Pancreas (tissue), 10 donors: ENCODE results near the gene ULK3. TPM values are rescaled to one million over a fixed set of nuclear protein-coding genes. Genes with fewer than 3 reads are reported as not detected.
A peak's percentile ranks its signal among the peaks of the same experiment; 100 is the strongest.

Experiments used
- ATAC-seq, 4 donors: fragments of 200-7000 bp; cut with Tn5 transposase; one replicate each; pipeline versions ENCODE4 v1.8.0 to v1.9.1; 2020; ENCODE audit warnings: mild to moderate bottlenecking in 4 of 4, moderate library complexity in 4 of 4
- DNase-seq, 6 donors: peaks; one replicate each; pipeline ENCODE4 v3.0.0-alpha.2; 2020
- FAIRE-seq: peaks from 2 replicates; lab custom pipeline; 2012; peaks lifted over from hg19 to GRCh38; lab: Jason Lieb, UNC
- H3K27ac ChIP-seq, 4 donors: fragments of 200-600 bp; sonication (generic); 1 replicate in 3 of 4; 2 replicates in 1 of 4; pipeline versions ENCODE4 v1.5.0 to v1.8.0; 2020
- H3K27me3 ChIP-seq, 4 donors: fragments of 200-600 bp; one replicate each; pipeline ENCODE4 v1.8.0; 2021
- H3K36me3 ChIP-seq, 3 donors: fragments of 200-600 bp; sonication (generic) in 1 of 3; one replicate each; pipeline versions ENCODE4 v1.5.0 to v1.8.0; 2020 to 2021
- H3K4me1 ChIP-seq, 3 donors: fragments of 200-600 bp; one replicate each; pipeline ENCODE4 v1.8.0; 2021
- H3K4me3 ChIP-seq, 4 donors: fragments of 200-600 bp; sonication (generic) in 2 of 4; one replicate each; pipeline versions ENCODE4 v1.5.0 to v1.8.0; 2020 to 2021
- H3K9me3 ChIP-seq, 4 donors: fragments of 200-600 bp; one replicate each; pipeline ENCODE4 v1.8.0; 2021
- whole genome bisulfite sequencing, 2 donors: extraction: QIAGEN DNeasy Blood & Tissue Kit; methylation state at CpG; one replicate each; pipeline ENCODE4 v1.1.7; 2013; 5-methylcytosine and 5-hydroxymethylcytosine counted together
- intact Hi-C, 3 donors: fragments of 100-400 bp; cut with DNase I; formaldehyde crosslinking; loops; one replicate each; pipeline versions ENCODE4 v1.11.1 to v1.14.2; 2022
- polyA plus RNA-seq, 2 donors: library from polyadenylated mRNA; stranded (reverse); fragments of 200-250 nt; gene quantifications; one replicate each; pipeline ENCODE4 v1.2.3, GENCODE V29; 2013
- total RNA-seq, 6 donors: library from RNA; stranded (reverse); fragmentation: NEBNext Ultra II Directional in 4 of 6; extraction: Animal tissue kit (Norgen Biotek cat#: 25700) in 4 of 6; gene quantifications; one replicate each; pipeline versions ENCODE4 v1.2.1 to v1.2.4, GENCODE V29; 2021 to 2023
- TF ChIP-seq, protein P1 (sequence below), 4 donors: fragments of 200-600 bp; sonication (generic) in 3 of 4; IDR thresholded peaks; one replicate each; pipeline versions ENCODE4 v1.5.0 to v1.8.0; 2021; ENCODE audit warnings: antibody characterized with exemption in 4 of 4
- donor health status: healthy with polysubstance abuse.
- donor health status: DM: no; HTN: no; CAD: no; lungs with moderate emphysema.
- donor health status: DM: no; HTN: no; CAD: no.
- donor health status: control.
- donor health status: control.
- donor health status: Bipolar disorder and iron deficiency.
- donor health status: DM: yes; HTN: yes; CAD: no.
- donor health status: DM: no; HTN: no; CAD: no.
- donor health status: DM: no; HTN: no; CAD: no.
- donor health status: DM: yes; HTN: yes; CAD: no.

ULK3 gene
- total and polyA plus RNA-seq, 8 donors, result 15.0 to 83.5 (median 22.2) TPM

DNA sequence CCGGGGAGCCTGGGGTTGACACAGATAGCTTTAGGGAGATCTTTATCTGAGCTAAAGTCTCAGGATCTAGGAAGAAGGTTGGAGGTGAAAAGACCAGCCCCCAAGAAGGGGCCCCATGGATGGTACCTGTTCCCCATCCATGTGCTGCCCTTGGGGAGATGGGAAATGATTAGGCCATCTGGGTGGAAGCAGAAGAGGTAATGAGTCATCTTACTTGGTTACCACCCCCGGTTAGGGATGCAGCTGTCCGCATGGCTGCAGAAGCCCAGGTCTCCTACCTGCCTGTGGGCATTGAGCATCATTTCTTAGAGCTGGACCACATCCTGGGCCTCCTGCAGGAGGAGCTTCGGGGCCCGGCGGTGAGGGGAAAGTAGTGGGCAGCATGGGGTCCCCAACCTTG is 19.6 kb downstream of the ULK3 start:
- Histone ChIP-seq H3K4me3 (no peak overlapping the region), H3K36me3 (no peaks in the 10 kb centered on the region), H3K27ac (no peak overlapping the region), H3K27me3 (no peaks in the 10 kb centered on the region), H3K4me1 (no peaks in the 10 kb centered on the region), H3K9me3 (no peaks in the 10 kb centered on the region)
- no peak for ATAC-seq
- FAIRE-seq, result no peak
- TF ChIP-seq, protein P1, sequence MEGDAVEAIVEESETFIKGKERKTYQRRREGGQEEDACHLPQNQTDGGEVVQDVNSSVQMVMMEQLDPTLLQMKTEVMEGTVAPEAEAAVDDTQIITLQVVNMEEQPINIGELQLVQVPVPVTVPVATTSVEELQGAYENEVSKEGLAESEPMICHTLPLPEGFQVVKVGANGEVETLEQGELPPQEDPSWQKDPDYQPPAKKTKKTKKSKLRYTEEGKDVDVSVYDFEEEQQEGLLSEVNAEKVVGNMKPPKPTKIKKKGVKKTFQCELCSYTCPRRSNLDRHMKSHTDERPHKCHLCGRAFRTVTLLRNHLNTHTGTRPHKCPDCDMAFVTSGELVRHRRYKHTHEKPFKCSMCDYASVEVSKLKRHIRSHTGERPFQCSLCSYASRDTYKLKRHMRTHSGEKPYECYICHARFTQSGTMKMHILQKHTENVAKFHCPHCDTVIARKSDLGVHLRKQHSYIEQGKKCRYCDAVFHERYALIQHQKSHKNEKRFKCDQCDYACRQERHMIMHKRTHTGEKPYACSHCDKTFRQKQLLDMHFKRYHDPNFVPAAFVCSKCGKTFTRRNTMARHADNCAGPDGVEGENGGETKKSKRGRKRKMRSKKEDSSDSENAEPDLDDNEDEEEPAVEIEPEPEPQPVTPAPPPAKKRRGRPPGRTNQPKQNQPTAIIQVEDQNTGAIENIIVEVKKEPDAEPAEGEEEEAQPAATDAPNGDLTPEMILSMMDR (IDR thresholded peaks at IDR 0.05), result no peak
- intact Hi-C loops, result no loop called here
- 60 to 69% methylated on average over 6 of the region's 6 CpGs for WGBS, 2 donors
- DNase-seq, result no peak

DNA sequence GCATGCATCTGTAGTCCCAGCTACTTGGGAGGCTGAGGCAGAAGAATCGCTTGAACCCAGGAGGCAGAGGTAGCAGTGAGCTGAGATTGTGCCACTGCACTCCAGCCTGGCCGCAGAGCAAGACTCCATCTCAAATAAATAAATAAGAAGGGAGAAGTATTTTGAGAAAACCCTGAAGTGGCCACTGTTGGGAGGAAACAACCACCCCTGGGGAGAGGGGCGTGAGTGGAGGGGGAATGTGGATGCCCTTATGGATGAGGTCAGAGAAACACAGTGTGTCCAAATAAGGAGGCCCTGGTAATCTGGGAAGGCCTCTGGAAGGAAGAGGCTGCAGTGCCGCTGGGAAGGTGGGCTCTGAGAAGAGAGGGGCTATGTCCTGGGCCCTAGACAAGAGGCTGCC is 20.7 kb downstream of the ULK3 start:
- DNase-seq (no peak), ATAC-seq (no peak), FAIRE-seq (no peak)
- Histone ChIP-seq H3K9me3 (no peaks in the 10 kb centered on the region), H3K27me3 (no peaks in the 10 kb centered on the region), H3K36me3 (no peaks in the 10 kb centered on the region), H3K4me1 (no peaks in the 10 kb centered on the region), H3K27ac (no peak overlapping the region), H3K4me3 (no peak overlapping the region)
- intact Hi-C loops, result no loop called here
- WGBS, 2 donors, result 76 to 87% methylated on average over 4 of the region's 4 CpGs
- TF ChIP-seq, protein P1 (IDR thresholded peaks at IDR 0.05), result no peak

DNA sequence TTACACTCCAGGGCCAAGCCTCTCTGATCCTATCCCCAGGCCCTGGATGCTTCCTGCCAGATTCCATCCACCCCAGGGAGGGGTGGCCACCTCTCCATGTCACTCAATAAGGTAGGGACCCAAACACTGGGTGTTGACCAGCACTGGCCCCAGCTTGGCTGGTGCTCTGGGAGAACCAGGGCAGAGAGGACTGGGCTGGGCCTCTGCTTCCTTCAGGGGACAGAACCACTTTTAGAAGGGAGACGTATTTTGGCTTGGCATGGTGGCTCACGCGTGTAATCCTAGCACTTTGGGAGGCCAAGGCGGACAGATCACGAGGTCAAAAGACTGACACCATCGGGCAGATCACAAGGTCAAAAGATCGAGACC is 21.2 kb downstream of the ULK3 start:
- Histone ChIP-seq H3K27me3 (no peaks in the 10 kb centered on the region), H3K4me3 (no peak overlapping the region), H3K36me3 (no peaks in the 10 kb centered on the region), H3K4me1 (no peaks in the 10 kb centered on the region), H3K9me3 (no peaks in the 10 kb centered on the region), H3K27ac (no peak overlapping the region)
- 76 to 81% methylated on average over 7 of the region's 7 CpGs for WGBS, 2 donors
- FAIRE-seq (no peak), DNase-seq (no peak), ATAC-seq (no peak)
- intact Hi-C loops, result no loop called here
- TF ChIP-seq, protein P1 (IDR thresholded peaks at IDR 0.05), result no peak

DNA sequence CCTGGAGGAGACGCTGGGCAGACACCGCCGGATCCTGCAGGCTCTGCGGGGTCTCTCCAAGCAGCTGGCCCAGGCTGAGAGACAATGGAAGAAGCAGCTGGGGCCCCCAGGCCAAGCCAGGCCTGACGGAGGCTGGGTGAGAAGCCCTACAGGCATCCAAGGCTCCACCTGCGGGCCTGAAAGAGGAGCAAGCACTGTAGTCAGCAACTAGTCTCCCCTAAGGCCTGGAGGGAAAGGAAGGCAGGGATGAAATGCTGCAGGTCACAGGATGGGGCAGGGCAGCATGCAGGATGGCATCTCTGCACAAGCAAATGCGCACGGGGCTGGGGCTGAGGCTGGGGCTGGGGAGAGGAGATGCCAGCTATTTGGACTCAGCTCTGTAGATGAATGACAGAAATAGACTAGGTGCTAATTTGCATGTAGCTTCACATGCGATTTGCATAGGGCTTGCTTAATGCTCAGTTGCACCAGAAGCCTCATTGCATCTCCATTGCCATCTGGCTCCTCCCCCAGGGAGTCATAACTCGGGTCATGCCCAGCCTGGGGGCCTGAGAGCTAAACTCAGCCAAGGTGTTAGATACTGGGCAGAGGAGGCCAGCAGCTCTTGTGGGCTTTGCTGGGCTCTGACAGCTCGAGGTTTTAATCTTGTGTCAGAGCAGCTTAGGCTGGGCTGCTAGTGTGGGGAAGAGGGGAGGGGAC is 21.7 kb downstream of the ULK3 start:
- FAIRE-seq, result no peak

DNA sequence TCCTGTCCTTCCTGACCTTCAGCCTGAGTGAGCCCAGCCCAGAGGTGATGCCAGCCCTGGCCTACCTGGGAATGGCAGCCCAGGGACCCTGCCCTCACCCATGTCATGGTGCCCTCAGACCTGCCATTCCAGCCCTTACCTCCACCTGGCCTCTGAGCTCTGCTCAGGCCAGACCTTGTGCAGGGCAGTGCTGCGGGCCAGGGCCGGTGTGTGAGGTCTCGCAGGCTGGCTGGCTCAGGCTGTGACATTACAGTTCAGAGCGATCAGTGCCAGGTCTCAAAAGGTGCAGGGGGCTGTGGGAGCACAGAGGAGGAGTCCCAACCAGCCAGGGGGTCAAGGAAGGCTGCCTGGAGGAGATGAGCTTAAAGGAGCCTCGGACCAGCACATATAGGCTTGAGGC is 22.9 kb downstream of the ULK3 start:
- Histone ChIP-seq H3K36me3 (no peaks in the 10 kb centered on the region), H3K27me3 (no peaks in the 10 kb centered on the region), H3K27ac (no peak overlapping the region), H3K9me3 (no peaks in the 10 kb centered on the region), H3K4me1 (peaks cover 0 to 1% (median 0%) of the 10 kb centered on the region in 3 donors), H3K4me3 (no peak overlapping the region)
- intact Hi-C loops, result no loop called here
- peak in 1 of 6 donors; percentile 33 for DNase-seq
- no peak for FAIRE-seq
- TF ChIP-seq, protein P1 (IDR thresholded peaks at IDR 0.05), result no peak
- no peak for ATAC-seq
- WGBS, 2 donors, result 87 to 95% methylated on average over 5 of the region's 5 CpGs

More for the DNA sequence above, 21.7 kb downstream of the ULK3 start:
- no peaks in the 10 kb centered on the region for H3K27me3 ChIP-seq
- H3K4me1 ChIP-seq, result no peaks in the 10 kb centered on the region
- no peak overlapping the region for H3K4me3 ChIP-seq
- no peak overlapping the region for H3K27ac ChIP-seq
- H3K36me3 ChIP-seq, result no peaks in the 10 kb centered on the region
- 57 to 72% methylated on average over 11 of the region's 11 CpGs for WGBS, 2 donors
- TF ChIP-seq, protein P1 (IDR thresholded peaks at IDR 0.05), result no peak
- intact Hi-C loops, result no loop called here
- DNase-seq, result peak in 1 of 6 donors; percentile 38
- H3K9me3 ChIP-seq, result no peaks in the 10 kb centered on the region
- ATAC-seq, result no peak
